ENCODE data around the gene RPL9.

RPL9 gene

GRCh38 chr4:39456946-39457763 is 1.6 kb downstream of the RPL9 start:
- ChIA-PET CTCF (no interaction called here), POLR2A (interaction anchor here (1.3 to 3.4 kb wide), 2 partner anchors 9 to 31 kb away, joined by 3 to 20 read pairs; no protein-coding TSS in a partner anchor)
- no peak for DNase-seq (ENCODE audit: extremely low spot score)
- TF ChIP-seq, protein P1, sequence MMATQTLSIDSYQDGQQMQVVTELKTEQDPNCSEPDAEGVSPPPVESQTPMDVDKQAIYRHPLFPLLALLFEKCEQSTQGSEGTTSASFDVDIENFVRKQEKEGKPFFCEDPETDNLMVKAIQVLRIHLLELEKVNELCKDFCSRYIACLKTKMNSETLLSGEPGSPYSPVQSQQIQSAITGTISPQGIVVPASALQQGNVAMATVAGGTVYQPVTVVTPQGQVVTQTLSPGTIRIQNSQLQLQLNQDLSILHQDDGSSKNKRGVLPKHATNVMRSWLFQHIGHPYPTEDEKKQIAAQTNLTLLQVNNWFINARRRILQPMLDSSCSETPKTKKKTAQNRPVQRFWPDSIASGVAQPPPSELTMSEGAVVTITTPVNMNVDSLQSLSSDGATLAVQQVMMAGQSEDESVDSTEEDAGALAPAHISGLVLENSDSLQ (IDR thresholded peaks at IDR 0.05): no peak
- TF ChIP-seq L3MBTL2 (conservative IDR thresholded peaks at IDR 0.05): no peak
- no peak for TF ChIP-seq SP1 (IDR thresholded peaks at IDR 0.05)
- no peak for TF ChIP-seq HDGF (IDR thresholded peaks at IDR 0.05; ENCODE audit: borderline replicate concordance)
- TF ChIP-seq ZNF384 (IDR thresholded peaks at IDR 0.05): no peak
- TF ChIP-seq LEF1 (IDR thresholded peaks at IDR 0.05; ENCODE audit: borderline replicate concordance): no peak
- no peak for TF ChIP-seq NFRKB (IDR thresholded peaks at IDR 0.05)
- no peak for TF ChIP-seq TARDBP (IDR thresholded peaks at IDR 0.05)
- TF ChIP-seq CTBP1 (IDR thresholded peaks at IDR 0.05; ENCODE audit: borderline replicate concordance): no peak
- no peak for TF ChIP-seq FOXA1 (IDR thresholded peaks at IDR 0.05)
- no peak for TF ChIP-seq ELF4 (IDR thresholded peaks at IDR 0.05)
- TF ChIP-seq SUZ12 (IDR thresholded peaks at IDR 0.05): no peak

DNA sequence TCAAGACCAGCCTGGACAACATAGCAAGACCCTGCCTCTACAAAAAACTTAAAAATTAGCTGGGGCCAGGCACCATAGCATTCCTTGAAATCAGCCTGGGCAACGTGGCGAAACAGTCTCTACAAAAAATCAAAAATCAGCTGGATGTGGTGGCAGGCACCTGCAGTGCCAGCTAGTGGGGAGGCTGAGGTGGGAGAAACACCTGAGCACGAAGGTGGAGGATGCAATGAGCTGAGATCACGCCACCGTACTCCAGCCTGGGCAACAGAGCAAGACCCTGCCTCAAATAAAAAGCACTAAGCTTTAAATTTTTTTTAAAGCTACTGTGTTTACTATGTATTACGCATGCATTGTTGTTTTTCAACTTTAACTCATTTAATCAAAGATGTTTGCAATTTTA is 3.2 kb downstream of the RPL9 start:
- no peak for DNase-seq (ENCODE audit: extremely low spot score)
- CTCF ChIA-PET: no interaction called here
- TF ChIP-seq ARNT (IDR thresholded peaks at IDR 0.05) (no peak), TARDBP (IDR thresholded peaks at IDR 0.05) (no peak), BHLHE40 (IDR thresholded peaks at IDR 0.05; ENCODE audit: borderline replicate concordance) (no peak)
- TF ChIP-seq, protein P1 (IDR thresholded peaks at IDR 0.05): no peak
- POLR2A ChIA-PET: no interaction called here

DNA sequence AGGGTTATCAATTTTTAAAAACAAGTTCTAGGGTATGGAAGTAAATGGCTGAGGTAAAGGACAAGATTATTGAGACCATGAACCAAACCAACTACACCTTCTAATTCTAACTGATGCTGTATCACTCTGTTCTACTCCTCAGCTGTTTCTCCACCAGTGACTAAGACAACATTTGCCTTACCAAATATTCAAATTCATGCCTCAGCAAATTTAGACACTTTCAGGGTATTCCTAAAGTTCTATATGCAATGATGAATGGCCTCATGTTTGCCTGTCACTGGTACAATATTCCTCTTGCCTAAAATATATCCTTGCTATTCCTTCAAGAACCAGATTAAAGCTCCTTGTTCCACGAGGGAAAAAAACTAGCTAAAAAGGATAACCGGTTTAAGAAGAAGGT is 5.0 kb downstream of the RPL9 start:
- POLR2A ChIA-PET: interaction anchor here (0.6 to 0.9 kb wide), 3 partner anchors 25 to 73 kb away, joined by 3 read pairs; partner anchors contain the start of gene UGDH
- no peak for DNase-seq (ENCODE audit: extremely low spot score)
- TF ChIP-seq FOXA1 (IDR thresholded peaks at IDR 0.05): no peak
- TF ChIP-seq TARDBP (IDR thresholded peaks at IDR 0.05): no peak
- no peak for TF ChIP-seq SUZ12 (IDR thresholded peaks at IDR 0.05)
- no peak for TF ChIP-seq ARNT (IDR thresholded peaks at IDR 0.05)
- no peak for TF ChIP-seq CTBP1 (IDR thresholded peaks at IDR 0.05; ENCODE audit: borderline replicate concordance)
- no peak for TF ChIP-seq NFRKB (IDR thresholded peaks at IDR 0.05)
- TF ChIP-seq L3MBTL2 (conservative IDR thresholded peaks at IDR 0.05): no peak
- no peak for TF ChIP-seq HDGF (IDR thresholded peaks at IDR 0.05; ENCODE audit: borderline replicate concordance)
- TF ChIP-seq BHLHE40 (IDR thresholded peaks at IDR 0.05; ENCODE audit: borderline replicate concordance): no peak
- no peak for TF ChIP-seq ELF4 (IDR thresholded peaks at IDR 0.05)
- no peak for TF ChIP-seq SP1 (IDR thresholded peaks at IDR 0.05)
- no peak for TF ChIP-seq FOXM1 (IDR thresholded peaks at IDR 0.05; ENCODE audit: borderline replicate concordance)
- TF ChIP-seq FOXK2 (IDR thresholded peaks at IDR 0.05): no peak
- no peak for TF ChIP-seq LEF1 (IDR thresholded peaks at IDR 0.05; ENCODE audit: borderline replicate concordance)
- no peak for TF ChIP-seq ZNF384 (IDR thresholded peaks at IDR 0.05)
- TF ChIP-seq, protein P1 (IDR thresholded peaks at IDR 0.05): no peak
- CTCF ChIA-PET: no interaction called here

GRCh38 chr4:39452860-39453587 is 5.7 kb downstream of the RPL9 start:
- CTCF ChIA-PET: no interaction called here
- no peak for DNase-seq (ENCODE audit: extremely low spot score)
- TF ChIP-seq TARDBP (IDR thresholded peaks at IDR 0.05) (no peak), ARNT (IDR thresholded peaks at IDR 0.05) (no peak), FOXA1 (IDR thresholded peaks at IDR 0.05) (no peak), FOXK2 (IDR thresholded peaks at IDR 0.05) (no peak), ZNF384 (IDR thresholded peaks at IDR 0.05) (no peak), ELF4 (IDR thresholded peaks at IDR 0.05) (no peak), BHLHE40 (IDR thresholded peaks at IDR 0.05; ENCODE audit: borderline replicate concordance) (no peak), L3MBTL2 (conservative IDR thresholded peaks at IDR 0.05) (no peak), CTBP1 (IDR thresholded peaks at IDR 0.05; ENCODE audit: borderline replicate concordance) (no peak), FOXM1 (IDR thresholded peaks at IDR 0.05; ENCODE audit: borderline replicate concordance) (no peak), SP1 (IDR thresholded peaks at IDR 0.05) (no peak), LEF1 (IDR thresholded peaks at IDR 0.05; ENCODE audit: borderline replicate concordance) (no peak), HDGF (IDR thresholded peaks at IDR 0.05; ENCODE audit: borderline replicate concordance) (no peak), NFRKB (IDR thresholded peaks at IDR 0.05) (no peak)
- TF ChIP-seq, protein P1 (IDR thresholded peaks at IDR 0.05): no peak
- POLR2A ChIA-PET: interaction anchor here (0.9 to 1.3 kb wide), 2 partner anchors 17 to 23 kb away, joined by 3 to 4 read pairs; no protein-coding TSS in a partner anchor
